ENCODE data around the gene TGIF1. TPM values are rescaled to one million over a fixed set of nuclear protein-coding genes. Genes with fewer than 3 reads are reported as not detected.

Gene TGIF1
- total and polyA plus RNA-seq, 2 of the 4 experiments (the other 2 are of a cell fraction), result 62.1 to 118 TPM

- POLR2A ChIA-PET (ENCODE audit: unreplicated experiment), result no interaction called here
- intact Hi-C loops (cut with micrococcal nuclease) (no loop called here), dilution Hi-C loops (cut with HindIII; ENCODE audit: low sequenced_read_pairs, unreplicated experiment) (no loop called here), in situ Hi-C loops (cut with MboI; ENCODE audit: low sequenced_read_pairs) (no loop called here)
- Histone ChIP-seq H4K5ac (ENCODE audit: low read depth, low read length) (no peak overlapping the region), H2BK120ac (ENCODE audit: low read depth, low read length) (no peak overlapping the region), H3K56ac (ENCODE audit: extremely low read depth, insufficient read depth, low read length) (no peak overlapping the region), H3K9me1 (ENCODE audit: insufficient read depth, low read length) (no peaks in the 10 kb centered on the region), H3K9ac (ENCODE audit: low read depth, low read length) (no peak overlapping the region), H3K4ac (ENCODE audit: low read depth, low read length) (no peak overlapping the region), H3K18ac (ENCODE audit: low read depth, low read length) (no peak overlapping the region), H2AFZ (replicated peaks; ENCODE audit: low read length, poor library complexity) (no peak overlapping the region), H2AK9ac (replicated peaks; ENCODE audit: low read depth, low read length, poor library complexity) (no peak overlapping the region), H3K36me3 (ENCODE audit: control insufficient read depth, insufficient read depth, low read length) (no peaks in the 10 kb centered on the region), H3K4me3 (ENCODE audit: insufficient read depth, low read depth, low read length) (no peak overlapping the region), H2AK5ac (ENCODE audit: low read depth, low read length) (no peak overlapping the region), H3K23ac (ENCODE audit: low read depth, low read length) (no peak overlapping the region), H3K27me3 (ENCODE audit: control insufficient read depth, insufficient read depth, low read length) (peaks cover 4% of the 10 kb centered on the region), H3K9me3 (ENCODE audit: control insufficient read depth, insufficient read depth, low read length) (peaks cover 6% of the 10 kb centered on the region), H3K27ac (ENCODE audit: insufficient read depth, low read length) (no peak overlapping the region), H3K79me1 (ENCODE audit: low read depth in 1 of 2, low read length in 2 of 2) (no peaks in the 10 kb centered on the region), H3K4me1 (ENCODE audit: control insufficient read depth, insufficient read depth, low read length) (no peaks in the 10 kb centered on the region), H4K91ac (ENCODE audit: insufficient read depth, low read depth, low read length) (no peak overlapping the region), H3K4me2 (ENCODE audit: low read depth, low read length) (no peak overlapping the region), H2BK5ac (ENCODE audit: low read depth, low read length, poor library complexity, severe bottlenecking) (no peak overlapping the region), H4K8ac (ENCODE audit: low read depth in 2 of 2, low read length in 2 of 2) (no peak overlapping the region), H2BK20ac (ENCODE audit: low read depth, low read length) (no peak overlapping the region), H3K14ac (replicated peaks; ENCODE audit: low read depth, low read length) (no peak overlapping the region), H2BK15ac (ENCODE audit: low read depth, low read length) (no peak overlapping the region), H4K20me1 (ENCODE audit: insufficient read depth, low read length) (no peaks in the 10 kb centered on the region)
- no TSS peak for BruUV-seq (replicated peaks)
- TF ChIP-seq RCOR1 (IDR thresholded peaks at IDR 0.05; ENCODE audit: insufficient replicate concordance, low read length) (no peak), USF2 (IDR thresholded peaks at IDR 0.05; ENCODE audit: low read depth, low read length) (no peak)
- TF ChIP-seq, protein P1, sequence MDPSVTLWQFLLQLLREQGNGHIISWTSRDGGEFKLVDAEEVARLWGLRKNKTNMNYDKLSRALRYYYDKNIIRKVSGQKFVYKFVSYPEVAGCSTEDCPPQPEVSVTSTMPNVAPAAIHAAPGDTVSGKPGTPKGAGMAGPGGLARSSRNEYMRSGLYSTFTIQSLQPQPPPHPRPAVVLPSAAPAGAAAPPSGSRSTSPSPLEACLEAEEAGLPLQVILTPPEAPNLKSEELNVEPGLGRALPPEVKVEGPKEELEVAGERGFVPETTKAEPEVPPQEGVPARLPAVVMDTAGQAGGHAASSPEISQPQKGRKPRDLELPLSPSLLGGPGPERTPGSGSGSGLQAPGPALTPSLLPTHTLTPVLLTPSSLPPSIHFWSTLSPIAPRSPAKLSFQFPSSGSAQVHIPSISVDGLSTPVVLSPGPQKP (IDR thresholded peaks at IDR 0.05; ENCODE audit: borderline replicate concordance, low read depth, low read length), result no peak
- DNase-seq (no peak), ATAC-seq (ENCODE audit: low read depth) (no peak)
- CTCF ChIA-PET, result interaction anchor here (0.7 kb wide), 1 partner anchor 283 kb away, joined by 5 read pairs; no protein-coding TSS in a partner anchor
- no CpG with 5 or more reads among the region's 5 CpGs for WGBS, 2 experiments (ENCODE audit: extremely low coverage in 2 of 2, insufficient read length in 1 of 2)
Measured at GRCh38 chr18:3401669-3402620, 48.0 kb upstream of the TGIF1 start.

Measured in IMR-90 (cell line).